ENCODE results near the gene WBP4.

WBP4 gene

DNA sequence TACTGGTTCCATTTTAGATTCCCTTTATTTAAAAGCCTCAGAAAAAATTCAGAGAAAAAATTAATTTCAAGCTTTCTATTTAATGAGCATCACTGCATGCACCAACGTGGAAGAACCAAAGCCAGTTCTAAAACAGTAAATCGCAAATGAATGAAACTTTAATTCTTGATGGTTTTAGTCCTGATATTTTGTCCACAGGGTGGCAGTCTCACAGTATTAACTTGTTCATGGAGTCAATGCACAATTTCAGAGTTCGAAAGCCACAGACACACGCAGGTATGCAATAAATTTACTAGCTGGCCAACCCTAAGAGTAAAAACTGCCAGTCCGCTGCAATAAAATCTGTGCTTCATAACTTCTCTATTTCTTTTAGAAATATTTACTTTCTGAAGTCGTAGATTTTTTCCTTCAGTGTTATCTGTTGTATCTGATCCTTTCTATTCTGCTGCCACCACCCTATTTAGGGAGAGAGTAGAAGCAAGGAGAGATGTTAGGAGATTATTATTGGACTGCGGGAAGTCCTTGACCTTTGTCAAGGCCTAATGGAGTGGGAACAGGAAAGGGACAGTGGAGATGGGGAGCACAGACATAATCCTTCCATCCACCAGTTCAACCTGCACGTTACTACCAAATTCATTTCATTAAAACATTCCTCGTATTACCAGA lies 7.0 kb upstream of the WBP4 start:
- peak overlapping the region; percentile 68 for H4K8ac ChIP-seq (ENCODE audit: low read length)
- no peak overlapping the region for H3K23ac ChIP-seq (ENCODE audit: low read length in 2 of 2)
- peak overlapping the region; percentile 84 for H3K9ac ChIP-seq (ENCODE audit: low read length)
- no peak overlapping the region for H4K91ac ChIP-seq (ENCODE audit: low read length)
- peaks cover 12% of the 10 kb centered on the region for H3K4me1 ChIP-seq (ENCODE audit: control insufficient read depth, insufficient read depth, low read depth, low read length)
- no peak overlapping the region for H2AK5ac ChIP-seq (ENCODE audit: low read length, severe bottlenecking)
- peaks cover 0 to 9% of the 10 kb centered on the region in 2 experiments for H3K36me3 ChIP-seq (ENCODE audit: control insufficient read depth in 1 of 2, insufficient read depth in 2 of 2, low read depth in 1 of 2, low read length in 2 of 2)
- H3K4me3 ChIP-seq (ENCODE audit: insufficient read depth in 1 of 2, low read depth in 1 of 2, low read length in 2 of 2), result peak overlapping the region in 1 of 2 experiments; percentile 52
- H3K79me1 ChIP-seq (replicated peaks; ENCODE audit: low read length, poor library complexity, severe bottlenecking), result peaks cover 8% of the 10 kb centered on the region
- 75% methylated on average over 7 of the region's 9 CpGs for WGBS
- H2BK15ac ChIP-seq (ENCODE audit: low read depth, poor library complexity, severe bottlenecking), result no peak overlapping the region
- H3K27ac ChIP-seq (ENCODE audit: low read length, poor library complexity, severe bottlenecking), result no peak overlapping the region
- peak; percentile 67 for DNase-seq
- no peak overlapping the region for H2BK5ac ChIP-seq (ENCODE audit: low read depth, low read length, poor library complexity, severe bottlenecking)
- no peak overlapping the region for H2BK120ac ChIP-seq (ENCODE audit: low read depth, low read length)
- no peak overlapping the region for H3K18ac ChIP-seq (ENCODE audit: low read depth in 1 of 2, low read length in 2 of 2)
- no peaks in the 10 kb centered on the region for H3K9me3 ChIP-seq (ENCODE audit: control insufficient read depth, low read length)
- no peak overlapping the region for H3K14ac ChIP-seq (ENCODE audit: low read length in 2 of 2)
- H3K4me2 ChIP-seq (ENCODE audit: low read length, poor library complexity, severe bottlenecking), result no peak overlapping the region
- no peak overlapping the region for H2AFZ ChIP-seq (ENCODE audit: low read depth, low read length)
- H3K4ac ChIP-seq (ENCODE audit: low read depth in 1 of 2, low read length in 2 of 2), result no peak overlapping the region
- H2BK12ac ChIP-seq (ENCODE audit: low read length in 2 of 2), result no peak overlapping the region
- no peaks in the 10 kb centered on the region for H3K27me3 ChIP-seq (ENCODE audit: control insufficient read depth in 1 of 2, insufficient read depth in 1 of 2, low read length in 2 of 2)

DNA sequence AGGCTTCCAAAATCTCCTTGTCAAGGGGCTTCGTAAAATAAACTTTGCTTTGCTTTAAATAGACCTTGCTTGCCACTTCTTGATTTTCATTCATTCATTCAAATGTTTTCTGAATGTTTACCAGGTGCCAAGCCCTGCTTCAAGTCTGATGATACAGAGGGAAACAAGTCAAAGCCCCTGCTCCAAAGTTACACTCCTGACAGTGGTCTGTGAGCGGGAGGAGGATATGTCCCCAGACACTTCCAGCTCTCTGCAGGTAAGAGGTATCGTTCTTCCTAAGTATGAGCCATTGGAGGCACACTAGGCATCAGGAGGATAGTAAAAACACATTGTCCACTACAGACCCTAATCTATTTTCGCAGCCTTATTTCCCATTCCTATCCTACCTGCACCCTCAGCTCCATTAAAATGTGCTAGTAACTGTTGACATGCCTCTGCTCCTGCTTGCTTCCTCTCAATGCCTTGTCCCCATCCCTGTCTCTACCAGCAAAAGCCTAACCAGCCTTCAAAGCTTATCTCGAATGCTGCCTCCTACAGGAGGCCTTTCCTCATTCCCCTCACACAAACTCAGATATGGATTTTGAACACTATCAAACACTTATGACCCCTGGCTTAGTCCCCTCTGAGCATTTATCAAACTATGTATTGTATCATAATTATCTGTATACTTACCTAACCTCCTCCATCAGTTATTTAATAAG lies 6.2 kb upstream of the WBP4 start:
- Histone ChIP-seq H4K91ac (ENCODE audit: low read length) (no peak overlapping the region), H3K4ac (ENCODE audit: low read depth in 1 of 2, low read length in 2 of 2) (no peak overlapping the region), H3K9ac (ENCODE audit: low read length) (peak overlapping the region; percentile 84), H3K36me3 (ENCODE audit: control insufficient read depth in 1 of 2, insufficient read depth in 2 of 2, low read depth in 1 of 2, low read length in 2 of 2) (peaks cover 0 to 7% of the 10 kb centered on the region in 2 experiments), H3K14ac (ENCODE audit: low read length in 2 of 2) (no peak overlapping the region), H3K4me1 (ENCODE audit: control insufficient read depth, insufficient read depth, low read depth, low read length) (peaks cover 12% of the 10 kb centered on the region), H3K23ac (ENCODE audit: low read length in 2 of 2) (no peak overlapping the region), H2BK120ac (ENCODE audit: low read depth, low read length) (no peak overlapping the region), H2AFZ (ENCODE audit: low read depth, low read length) (no peak overlapping the region), H3K27me3 (ENCODE audit: control insufficient read depth in 1 of 2, insufficient read depth in 1 of 2, low read length in 2 of 2) (no peaks in the 10 kb centered on the region), H3K27ac (ENCODE audit: low read length, poor library complexity, severe bottlenecking) (no peak overlapping the region), H3K79me1 (replicated peaks; ENCODE audit: low read length, poor library complexity, severe bottlenecking) (peaks cover 5% of the 10 kb centered on the region), H3K18ac (ENCODE audit: low read depth in 1 of 2, low read length in 2 of 2) (no peak overlapping the region), H2BK5ac (ENCODE audit: low read depth, low read length, poor library complexity, severe bottlenecking) (no peak overlapping the region), H2BK15ac (ENCODE audit: low read depth, poor library complexity, severe bottlenecking) (no peak overlapping the region), H2BK12ac (ENCODE audit: low read length in 2 of 2) (no peak overlapping the region), H3K4me2 (ENCODE audit: low read length, poor library complexity, severe bottlenecking) (no peak overlapping the region), H4K8ac (ENCODE audit: low read length) (no peak overlapping the region), H3K4me3 (ENCODE audit: insufficient read depth in 1 of 2, low read depth in 1 of 2, low read length in 2 of 2) (no peak overlapping the region), H3K9me3 (ENCODE audit: control insufficient read depth, low read length) (no peaks in the 10 kb centered on the region), H2AK5ac (ENCODE audit: low read length, severe bottlenecking) (no peak overlapping the region)
- no peak for DNase-seq
- 93% methylated on average over 5 of the region's 5 CpGs for WGBS

DNA sequence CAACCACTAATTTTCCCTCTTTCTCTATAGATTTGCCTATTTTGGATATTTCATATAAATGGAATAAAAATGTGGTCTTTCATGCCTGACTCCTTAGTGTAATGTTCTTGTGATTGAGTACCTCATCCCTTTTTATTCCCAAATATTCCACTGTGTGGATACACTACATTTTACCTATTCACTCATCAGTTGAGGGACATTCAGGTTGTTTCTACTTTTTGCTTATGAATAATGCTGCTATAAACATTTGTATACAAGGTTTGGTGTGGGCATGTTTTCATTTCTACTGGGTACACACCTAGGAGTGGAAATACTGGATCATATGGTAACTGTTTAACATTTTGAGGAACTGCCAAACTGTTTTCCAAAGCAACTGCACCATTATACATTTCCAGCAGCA lies 5.1 kb upstream of the WBP4 start:
- H4K8ac ChIP-seq (ENCODE audit: low read length), result no peak overlapping the region
- H3K36me3 ChIP-seq (ENCODE audit: control insufficient read depth in 1 of 2, insufficient read depth in 2 of 2, low read depth in 1 of 2, low read length in 2 of 2), result peaks cover 0 to 5% of the 10 kb centered on the region in 2 experiments
- H3K18ac ChIP-seq (ENCODE audit: low read depth in 1 of 2, low read length in 2 of 2), result no peak overlapping the region
- no peak overlapping the region for H2AK5ac ChIP-seq (ENCODE audit: low read length, severe bottlenecking)
- H3K27me3 ChIP-seq (ENCODE audit: control insufficient read depth in 1 of 2, insufficient read depth in 1 of 2, low read length in 2 of 2), result no peaks in the 10 kb centered on the region
- H2AFZ ChIP-seq (ENCODE audit: low read depth, low read length), result no peak overlapping the region
- no peak overlapping the region for H3K27ac ChIP-seq (ENCODE audit: low read length, poor library complexity, severe bottlenecking)
- H3K4me1 ChIP-seq (ENCODE audit: control insufficient read depth, insufficient read depth, low read depth, low read length), result peaks cover 12% of the 10 kb centered on the region
- H3K4ac ChIP-seq (ENCODE audit: low read depth in 1 of 2, low read length in 2 of 2), result no peak overlapping the region
- no peak for DNase-seq
- peaks cover 4% of the 10 kb centered on the region for H3K79me1 ChIP-seq (replicated peaks; ENCODE audit: low read length, poor library complexity, severe bottlenecking)
- H3K4me3 ChIP-seq (ENCODE audit: insufficient read depth in 1 of 2, low read depth in 1 of 2, low read length in 2 of 2), result no peak overlapping the region
- no peak overlapping the region for H3K4me2 ChIP-seq (ENCODE audit: low read length, poor library complexity, severe bottlenecking)
- no peak overlapping the region for H2BK5ac ChIP-seq (ENCODE audit: low read depth, low read length, poor library complexity, severe bottlenecking)
- H2BK120ac ChIP-seq (ENCODE audit: low read depth, low read length), result no peak overlapping the region
- no peak overlapping the region for H2BK15ac ChIP-seq (ENCODE audit: low read depth, poor library complexity, severe bottlenecking)
- no peak overlapping the region for H3K14ac ChIP-seq (ENCODE audit: low read length in 2 of 2)
- H4K91ac ChIP-seq (ENCODE audit: low read length), result no peak overlapping the region
- H3K23ac ChIP-seq (ENCODE audit: low read length in 2 of 2), result no peak overlapping the region
- no peak overlapping the region for H3K9ac ChIP-seq (ENCODE audit: low read length)
- H2BK12ac ChIP-seq (ENCODE audit: low read length in 2 of 2), result no peak overlapping the region
- H3K9me3 ChIP-seq (ENCODE audit: control insufficient read depth, low read length), result no peaks in the 10 kb centered on the region

DNA sequence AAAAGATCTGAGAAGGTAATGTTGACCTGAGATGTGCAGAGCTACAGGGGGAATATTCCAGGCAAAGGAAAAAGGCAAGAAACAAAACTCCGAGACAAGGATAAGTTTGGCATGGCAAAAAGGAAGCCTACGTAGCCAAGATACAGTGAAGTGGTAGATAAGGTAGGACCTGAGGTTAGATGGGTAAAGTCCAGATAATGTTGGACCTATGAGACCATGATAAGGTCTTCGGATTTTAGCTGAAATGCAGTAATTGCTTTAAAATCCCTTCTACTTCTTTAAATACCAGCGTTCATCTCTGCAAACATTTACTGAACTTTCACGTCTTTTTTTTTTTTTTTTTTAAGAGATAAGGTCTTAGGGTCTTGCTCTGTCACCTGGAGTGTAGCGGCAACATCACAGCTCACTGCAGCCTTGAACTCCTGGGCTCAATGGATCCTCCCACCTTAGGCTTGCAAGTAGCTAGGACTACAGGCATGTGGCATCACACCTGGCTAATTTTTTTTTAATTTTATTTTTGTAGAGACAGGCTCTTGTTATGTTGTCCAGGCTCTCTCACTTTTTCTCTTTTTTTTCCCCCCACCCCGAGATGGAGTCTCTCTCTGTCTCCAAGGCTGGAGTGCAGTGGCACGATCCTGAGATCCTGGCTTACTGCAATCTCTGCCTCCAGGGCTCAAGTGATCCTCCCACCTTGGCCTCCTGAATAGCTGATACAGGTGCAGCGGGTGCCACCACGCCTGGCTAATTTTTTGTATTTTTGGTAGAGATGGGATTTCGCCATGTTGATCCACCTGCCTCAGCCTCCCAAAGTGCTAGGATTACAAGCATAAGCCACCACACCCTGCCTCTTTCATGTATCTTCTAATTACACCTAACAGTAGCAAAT lies 4.2 kb upstream of the WBP4 start:
- no peak overlapping the region for H3K4me2 ChIP-seq (ENCODE audit: low read length, poor library complexity, severe bottlenecking)
- no peak for DNase-seq
- no peaks in the 10 kb centered on the region for H3K27me3 ChIP-seq (ENCODE audit: control insufficient read depth in 1 of 2, insufficient read depth in 1 of 2, low read length in 2 of 2)
- H2BK120ac ChIP-seq (ENCODE audit: low read depth, low read length), result no peak overlapping the region
- no peak overlapping the region for H3K4me3 ChIP-seq (ENCODE audit: insufficient read depth in 1 of 2, low read depth in 1 of 2, low read length in 2 of 2)
- peaks cover 12% of the 10 kb centered on the region for H3K4me1 ChIP-seq (ENCODE audit: control insufficient read depth, insufficient read depth, low read depth, low read length)
- no peak overlapping the region for H3K14ac ChIP-seq (ENCODE audit: low read length in 2 of 2)
- H3K9me3 ChIP-seq (ENCODE audit: control insufficient read depth, low read length), result no peaks in the 10 kb centered on the region
- no peak overlapping the region for H3K4ac ChIP-seq (ENCODE audit: low read depth in 1 of 2, low read length in 2 of 2)
- no peak overlapping the region for H3K27ac ChIP-seq (ENCODE audit: low read length, poor library complexity, severe bottlenecking)
- peak overlapping the region; percentile 12 for H3K9ac ChIP-seq (ENCODE audit: low read length)
- H3K23ac ChIP-seq (ENCODE audit: low read length in 2 of 2), result peak overlapping the region in 1 of 2 experiments; percentile 24
- no peak overlapping the region for H2BK15ac ChIP-seq (ENCODE audit: low read depth, poor library complexity, severe bottlenecking)
- H4K91ac ChIP-seq (ENCODE audit: low read length), result no peak overlapping the region
- H3K36me3 ChIP-seq (ENCODE audit: control insufficient read depth in 1 of 2, insufficient read depth in 2 of 2, low read depth in 1 of 2, low read length in 2 of 2), result peaks cover 0 to 5% of the 10 kb centered on the region in 2 experiments
- peak overlapping the region; percentile 42 for H4K8ac ChIP-seq (ENCODE audit: low read length)
- H3K18ac ChIP-seq (ENCODE audit: low read depth in 1 of 2, low read length in 2 of 2), result no peak overlapping the region
- 98% methylated on average over 6 of the region's 11 CpGs for WGBS
- no peak overlapping the region for H2BK12ac ChIP-seq (ENCODE audit: low read length in 2 of 2)
- no peak overlapping the region for H2BK5ac ChIP-seq (ENCODE audit: low read depth, low read length, poor library complexity, severe bottlenecking)
- no peak overlapping the region for H2AFZ ChIP-seq (ENCODE audit: low read depth, low read length)
- peaks cover 4% of the 10 kb centered on the region for H3K79me1 ChIP-seq (replicated peaks; ENCODE audit: low read length, poor library complexity, severe bottlenecking)
- no peak overlapping the region for H2AK5ac ChIP-seq (ENCODE audit: low read length, severe bottlenecking)
